Psoas muscle (tissue), 8 donors: ENCODE data around the gene ONECUT3. TPM values are rescaled to one million over a fixed set of nuclear protein-coding genes. Genes with fewer than 3 reads are reported as not detected.

Source experiments
- ATAC-seq, 4 donors: fragments of 200-7000 bp; cut with Tn5 transposase; one replicate each; pipeline ENCODE4 v1.9.1; 2020; ENCODE audit warnings: moderate library complexity in 3 of 4, mild to moderate bottlenecking in 2 of 4
- DNase-seq, 2 donors: peaks; one replicate each; pipeline ENCODE4 v3.0.0-alpha.2; 2020
- H3K27ac ChIP-seq: fragments of 200-600 bp; one replicate; pipeline ENCODE4 v1.8.0; 2022
- H3K27me3 ChIP-seq, 3 donors: fragments of 200-600 bp in 1 of 3; one replicate each; pipeline versions ENCODE4 v1.6.1 to v1.8.0; 2013 to 2022; ENCODE audit warnings: low read length in 2 of 3, mild to moderate bottlenecking in 2 of 3, moderate library complexity in 1 of 3; ENCODE audit not compliant: insufficient read depth in 3 of 3
- H3K36me3 ChIP-seq, 2 donors: fragments of 200-600 bp in 1 of 2; one replicate each; pipeline versions ENCODE4 v1.6.1 to v1.8.0; 2013 to 2022; ENCODE audit warnings: low read depth in 1 of 2, mild to moderate bottlenecking in 1 of 2, moderate library complexity in 1 of 2; ENCODE audit not compliant: insufficient read depth in 1 of 2
- H3K4me1 ChIP-seq: fragments of 200-600 bp; one replicate; pipeline ENCODE4 v1.8.0; 2022
- H3K4me3 ChIP-seq: fragments of 200-600 bp; one replicate; pipeline ENCODE4 v1.8.0; 2022; ENCODE audit warnings: mild to moderate bottlenecking
- H3K9me3 ChIP-seq: fragments of 200-600 bp; one replicate; pipeline ENCODE4 v1.8.0; 2022
- WGBS, 3 donors: extraction: QIAGEN DNeasy Blood & Tissue Kit; methylation state at CpG; one replicate each; pipeline versions ENCODE4 v1.1.6 to v1.1.7; 2013; 5-methylcytosine and 5-hydroxymethylcytosine counted together
- intact Hi-C, 2 donors: fragments of 100-400 bp; cut with DNase I; formaldehyde crosslinking; loops; one replicate each; pipeline versions ENCODE4 v1.11.0 to v1.14.2; 2022
- polyA plus RNA-seq, 3 donors: library from polyadenylated mRNA; stranded (reverse); fragments of 200-250 nt; gene quantifications; one replicate each; pipeline ENCODE4 v1.2.3, GENCODE V29; 2013
- total RNA-seq, 4 donors: library from RNA; stranded (reverse); fragmentation: NEBNext Ultra II Directional in 2 of 4; extraction: Animal tissue kit (Norgen Biotek cat#: 25700) in 2 of 4; gene quantifications; one replicate each; pipeline versions ENCODE4 v1.2.1 to v1.2.4, GENCODE V29; 2021 to 2023
- TF ChIP-seq, protein P1 (sequence below): fragments of 200-600 bp; IDR thresholded peaks from one replicate; pipeline ENCODE4 v1.8.0; 2022; ENCODE audit warnings: antibody characterized with exemption
- donor health status: healthy with polysubstance abuse.
- donor health status: DM: no; HTN: no; CAD: no; lungs with moderate emphysema.
- donor health status: Bipolar disorder and iron deficiency.
- donor health status: healthy.
- donor health status: DM: yes; HTN: yes; CAD: no.
- donor health status: DM: no; HTN: no; CAD: no.
- donor health status: DM: no; HTN: no; CAD: no.
- donor health status: DM: yes; HTN: yes; CAD: no.

ONECUT3 gene
- total and polyA plus RNA-seq, 7 donors: not detected

DNA sequence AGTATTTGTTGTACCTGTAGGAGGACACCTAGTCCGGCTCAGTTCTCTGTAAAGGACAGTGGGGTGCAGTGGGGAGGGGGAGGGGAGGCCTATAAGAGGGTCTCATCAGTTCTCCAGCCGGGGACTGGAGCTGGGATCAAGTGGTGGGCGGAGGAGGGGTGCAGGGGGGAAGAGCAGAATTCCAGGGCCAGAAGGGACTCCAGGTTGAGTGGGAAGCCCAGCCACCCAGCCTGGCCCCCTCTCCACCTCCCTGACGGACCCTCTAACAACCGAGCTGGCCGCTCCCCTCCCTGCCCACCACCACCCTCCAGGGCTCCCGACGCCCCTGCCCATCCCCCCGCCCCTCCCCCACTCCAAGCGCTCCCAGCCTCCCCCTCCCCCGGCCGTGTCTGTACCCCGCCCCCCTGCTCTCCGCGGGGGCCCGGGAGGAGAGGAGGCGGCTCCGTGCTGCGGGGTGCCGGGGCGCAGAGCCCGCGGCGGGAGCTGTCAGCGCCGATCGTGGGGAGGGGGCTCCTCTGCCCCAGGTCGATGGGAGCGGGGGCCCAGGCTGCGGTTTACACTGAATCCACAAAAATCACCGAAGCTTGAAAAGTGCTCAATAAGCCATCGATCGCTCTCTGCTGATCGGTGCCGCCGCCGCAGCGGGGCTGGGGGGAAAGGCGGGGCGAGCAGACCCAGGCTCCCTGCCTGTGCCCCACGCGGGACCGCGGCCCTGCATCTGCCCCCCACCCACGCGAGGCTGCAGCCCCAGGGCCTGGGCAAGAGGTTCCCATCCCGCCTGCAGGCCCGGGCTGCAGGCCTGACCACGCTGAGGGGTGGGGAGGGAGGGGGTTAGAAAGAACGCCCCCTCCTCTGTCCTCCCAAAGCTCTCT, 34.6 kb upstream of the ONECUT3 start:
- 1 to 3% (median 2%) methylated on average over 25 to 50 of the region's 50 CpGs for WGBS, 3 donors
- H3K4me3 ChIP-seq: no peak overlapping the region
- peaks cover 0 to 77% (median 19%) of the 10 kb centered on the region in 3 donors for H3K27me3 ChIP-seq
- no peaks in the 10 kb centered on the region for H3K36me3 ChIP-seq
- no peaks in the 10 kb centered on the region for H3K9me3 ChIP-seq
- intact Hi-C loops: no loop called here
- no peak overlapping the region for H3K27ac ChIP-seq
- no peaks in the 10 kb centered on the region for H3K4me1 ChIP-seq
- TF ChIP-seq, protein P1, sequence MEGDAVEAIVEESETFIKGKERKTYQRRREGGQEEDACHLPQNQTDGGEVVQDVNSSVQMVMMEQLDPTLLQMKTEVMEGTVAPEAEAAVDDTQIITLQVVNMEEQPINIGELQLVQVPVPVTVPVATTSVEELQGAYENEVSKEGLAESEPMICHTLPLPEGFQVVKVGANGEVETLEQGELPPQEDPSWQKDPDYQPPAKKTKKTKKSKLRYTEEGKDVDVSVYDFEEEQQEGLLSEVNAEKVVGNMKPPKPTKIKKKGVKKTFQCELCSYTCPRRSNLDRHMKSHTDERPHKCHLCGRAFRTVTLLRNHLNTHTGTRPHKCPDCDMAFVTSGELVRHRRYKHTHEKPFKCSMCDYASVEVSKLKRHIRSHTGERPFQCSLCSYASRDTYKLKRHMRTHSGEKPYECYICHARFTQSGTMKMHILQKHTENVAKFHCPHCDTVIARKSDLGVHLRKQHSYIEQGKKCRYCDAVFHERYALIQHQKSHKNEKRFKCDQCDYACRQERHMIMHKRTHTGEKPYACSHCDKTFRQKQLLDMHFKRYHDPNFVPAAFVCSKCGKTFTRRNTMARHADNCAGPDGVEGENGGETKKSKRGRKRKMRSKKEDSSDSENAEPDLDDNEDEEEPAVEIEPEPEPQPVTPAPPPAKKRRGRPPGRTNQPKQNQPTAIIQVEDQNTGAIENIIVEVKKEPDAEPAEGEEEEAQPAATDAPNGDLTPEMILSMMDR: no peak
- no peak for DNase-seq
- no peak for ATAC-seq

DNA sequence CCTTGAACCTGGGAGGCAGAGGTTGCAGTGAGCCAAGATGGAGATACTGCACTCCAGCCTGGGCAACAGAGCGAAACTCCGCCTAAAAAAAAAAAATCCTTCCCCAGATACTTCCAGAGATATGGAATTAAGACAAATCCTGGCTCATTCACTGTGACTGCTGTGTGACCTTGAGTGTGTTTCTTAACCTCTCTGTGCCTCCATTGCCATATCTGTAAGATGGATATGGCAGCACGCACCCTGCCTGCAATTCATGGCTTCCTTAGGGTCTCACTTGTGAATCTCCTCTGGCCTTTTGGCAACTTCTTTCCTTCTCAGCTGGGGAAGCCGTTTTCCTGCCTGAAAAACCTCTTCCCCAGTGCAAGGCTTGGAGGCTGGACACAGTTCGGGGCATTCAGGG, 33.8 kb upstream of the ONECUT3 start:
- Histone ChIP-seq H3K27ac (no peak overlapping the region), H3K4me1 (no peaks in the 10 kb centered on the region), H3K4me3 (no peak overlapping the region), H3K36me3 (no peaks in the 10 kb centered on the region), H3K27me3 (peaks cover 0 to 77% (median 19%) of the 10 kb centered on the region in 3 donors), H3K9me3 (no peaks in the 10 kb centered on the region)
- DNase-seq: no peak
- intact Hi-C loops: no loop called here
- no peak for ATAC-seq
- WGBS, 3 donors: 71 to 75% (median 71%) methylated on average over 5 of the region's 5 CpGs
- TF ChIP-seq, protein P1: no peak

DNA sequence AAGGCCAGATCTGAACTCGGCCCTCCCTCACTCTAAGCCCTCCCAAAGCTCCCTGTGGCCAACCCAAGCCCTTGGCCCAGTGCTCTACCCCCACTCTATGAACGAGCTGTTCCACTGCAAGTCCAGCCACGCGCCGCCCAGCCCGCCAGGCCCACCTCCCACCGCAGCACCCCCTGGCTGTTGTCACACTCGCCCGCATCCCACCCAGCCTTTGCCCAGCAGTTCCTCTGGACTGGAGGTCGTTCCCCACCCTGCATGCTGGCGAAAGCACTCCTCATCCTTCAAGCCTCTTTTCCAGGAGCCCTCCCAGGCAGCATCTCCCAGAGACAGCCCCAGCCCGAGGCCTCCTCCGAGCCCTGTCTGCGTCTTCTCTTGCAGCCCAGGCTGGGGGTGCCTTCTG, 33.1 kb upstream of the ONECUT3 start:
- Histone ChIP-seq H3K9me3 (no peaks in the 10 kb centered on the region), H3K4me3 (no peak overlapping the region), H3K36me3 (no peaks in the 10 kb centered on the region), H3K27ac (no peak overlapping the region), H3K27me3 (peaks cover 0 to 84% (median 24%) of the 10 kb centered on the region in 3 donors), H3K4me1 (no peaks in the 10 kb centered on the region)
- WGBS, 3 donors: 31 to 36% (median 32%) methylated on average over 14 of the region's 14 CpGs
- TF ChIP-seq, protein P1: no peak
- DNase-seq: no peak
- no peak for ATAC-seq
- intact Hi-C loops: no loop called here

DNA sequence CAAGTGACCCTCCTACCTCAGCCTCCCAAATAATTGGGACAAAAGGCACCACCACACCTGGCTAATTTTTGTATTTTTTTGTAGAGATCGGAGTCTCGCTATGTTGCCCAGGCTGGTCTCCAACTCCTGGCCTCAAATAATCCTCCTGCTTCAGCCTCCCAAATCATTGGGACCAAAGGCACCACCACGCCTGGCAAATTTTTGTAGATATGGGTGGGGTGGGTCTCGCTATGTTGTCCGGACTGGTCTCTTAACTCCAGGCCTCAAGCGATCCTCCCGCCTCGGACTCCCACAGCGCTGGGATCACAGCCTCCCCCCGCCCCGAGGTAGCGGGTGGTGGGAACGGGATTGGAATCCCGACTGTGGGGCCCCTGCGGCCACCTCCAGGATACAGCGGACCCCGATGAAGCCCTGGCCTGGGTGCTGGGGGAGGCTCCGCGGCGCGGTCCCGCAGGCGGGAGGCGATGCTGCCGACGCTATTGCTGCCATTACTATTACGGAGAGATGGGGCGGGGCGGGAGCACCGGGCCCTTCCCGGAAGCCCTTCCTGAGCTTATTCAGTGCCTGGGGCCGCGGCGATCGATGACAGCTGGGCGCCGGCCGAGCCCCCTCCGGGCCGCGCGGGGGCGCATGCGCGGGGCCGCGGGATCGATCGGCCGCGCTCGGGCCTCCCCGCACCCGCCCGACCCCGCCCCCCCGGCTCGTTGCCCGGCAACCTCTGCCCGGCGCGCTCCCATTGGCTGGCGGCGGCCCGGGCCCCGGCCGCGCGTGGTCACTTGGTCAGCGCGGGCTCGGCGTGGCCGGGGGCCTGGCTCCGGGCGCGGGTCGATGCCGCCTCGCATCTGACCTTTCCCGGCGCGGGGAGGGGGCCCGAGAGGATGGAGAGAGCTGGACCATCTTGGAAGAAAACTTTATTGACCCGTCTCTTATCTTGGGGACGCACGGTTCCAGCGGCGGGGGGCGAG, 27.9 kb upstream of the ONECUT3 start:
- ATAC-seq: peak in 1 of 4 donors; percentile 46
- Histone ChIP-seq H3K4me1 (peaks cover 3% of the 10 kb centered on the region), H3K9me3 (no peaks in the 10 kb centered on the region), H3K27me3 (peaks cover 3 to 95% (median 26%) of the 10 kb centered on the region in 3 donors), H3K4me3 (peak overlapping the region; percentile 57), H3K36me3 (no peaks in the 10 kb centered on the region), H3K27ac (no peak overlapping the region)
- TF ChIP-seq, protein P1: no peak
- 6 to 22% (median 10%) methylated on average over 25 to 90 of the region's 90 CpGs for WGBS, 3 donors
- intact Hi-C loops: no loop called here
- DNase-seq: peak in 1 of 2 donors; percentile 50
